Measurements from ENCODE around the gene ZSCAN5A.
"Not testable (repeated sequence)": the region's sequence is repeated elsewhere in the genome, so short reads cannot be mapped to it uniquely, and the experiment has no call there.

The ZSCAN5A gene

DNA sequence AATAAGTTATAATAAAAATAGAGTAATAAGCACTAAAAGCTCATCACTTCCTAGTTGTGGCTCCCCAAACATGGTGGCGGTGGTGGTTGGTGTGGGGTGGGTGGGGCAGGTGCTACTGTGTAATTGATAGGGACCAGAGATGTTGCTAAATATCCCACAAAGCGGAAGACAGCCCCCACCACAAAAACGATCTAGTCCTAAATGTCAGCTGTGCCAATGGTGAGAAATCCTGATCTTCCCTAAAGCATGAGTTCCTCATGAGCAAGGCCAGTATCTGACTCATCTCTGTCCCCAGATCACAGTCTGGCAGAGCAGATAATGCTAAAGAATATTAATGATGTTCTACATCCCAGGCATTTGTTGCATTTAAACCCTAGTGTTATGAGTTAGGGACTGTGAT lies 44.0 kb downstream of the ZSCAN5A start:
- no peak for DNase-seq (ENCODE audit: low spot score)

DNA sequence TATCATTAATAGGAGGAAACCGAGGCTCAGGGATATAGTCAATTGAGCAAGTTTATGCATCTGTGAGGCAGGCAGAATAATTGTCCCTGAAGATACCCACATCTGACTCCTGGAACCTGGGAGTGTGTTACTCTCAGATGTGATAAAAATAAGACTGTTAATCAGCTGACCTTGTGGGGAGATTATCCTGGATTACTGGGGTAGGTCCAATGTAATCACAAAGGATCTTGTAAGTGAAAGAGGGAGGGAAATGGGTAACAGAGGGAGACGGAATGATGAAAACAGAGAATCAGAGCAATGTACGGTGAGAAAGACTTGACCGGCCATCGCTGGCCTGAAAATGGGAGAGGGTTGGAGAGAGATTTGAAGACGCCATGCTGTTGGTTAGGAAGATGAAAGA lies 45.3 kb downstream of the ZSCAN5A start:
- DNase-seq (ENCODE audit: low spot score): no peak

DNA sequence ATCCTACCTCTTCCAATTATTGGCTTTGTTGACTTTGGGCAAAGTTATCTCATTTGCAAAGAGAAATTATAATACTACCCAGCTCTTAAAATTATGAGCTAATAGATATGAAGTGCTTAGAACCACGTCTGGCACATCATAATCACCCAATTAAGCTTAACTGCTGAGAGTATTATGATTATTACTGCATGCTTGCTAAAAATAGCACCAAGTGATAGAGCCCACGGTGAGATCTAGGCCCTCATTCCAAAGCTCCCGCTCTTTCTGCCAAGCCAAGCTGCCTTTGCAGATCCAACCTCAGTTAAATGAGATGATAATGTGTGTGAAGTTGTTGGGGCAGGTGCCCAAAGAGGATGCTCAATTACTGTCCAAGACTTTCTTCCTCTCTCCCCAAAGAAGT lies 48.6 kb downstream of the ZSCAN5A start:
- DNase-seq (ENCODE audit: low spot score): no peak

DNA sequence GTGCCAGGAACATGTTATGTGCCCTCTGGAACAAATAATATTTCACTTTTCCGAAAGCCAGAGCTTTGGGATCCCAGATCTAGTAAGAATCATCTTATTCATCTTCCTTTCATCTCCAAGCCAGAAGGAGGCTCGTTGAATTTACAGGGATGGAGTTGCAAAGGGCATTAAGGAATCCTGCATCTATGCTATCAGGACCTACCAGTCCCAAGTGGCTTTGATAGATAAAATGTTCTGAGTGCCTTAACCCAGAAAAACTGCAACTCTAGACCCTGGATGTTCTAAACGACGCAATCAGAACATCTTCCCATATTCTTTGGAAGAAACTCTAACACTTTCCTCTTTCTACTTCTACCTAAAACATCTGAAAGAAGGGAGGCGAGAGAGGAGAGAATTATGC lies 51.3 kb downstream of the ZSCAN5A start:
- DNase-seq (ENCODE audit: low spot score): no peak

DNA sequence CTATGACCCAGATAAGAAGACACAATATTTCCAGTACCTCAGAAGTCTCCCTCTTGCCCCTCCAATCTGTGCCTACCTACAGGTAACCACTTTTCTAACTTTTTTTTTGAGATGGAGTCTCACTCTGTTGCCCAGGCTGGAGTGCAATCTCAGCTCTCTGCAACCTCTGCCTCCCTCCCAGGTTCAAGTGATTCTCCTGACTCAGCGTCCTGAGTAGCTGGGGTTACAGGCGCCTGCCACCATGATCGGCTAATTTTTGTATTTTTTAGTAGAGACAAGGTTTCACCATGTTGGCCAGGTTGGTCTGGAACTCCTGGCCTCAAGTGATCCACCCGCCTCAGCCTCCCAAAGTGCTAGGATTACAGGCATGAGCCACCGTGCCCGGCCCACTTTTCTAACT lies 52.7 kb downstream of the ZSCAN5A start:
- DNase-seq (ENCODE audit: low spot score): not testable (repeated sequence)

DNA sequence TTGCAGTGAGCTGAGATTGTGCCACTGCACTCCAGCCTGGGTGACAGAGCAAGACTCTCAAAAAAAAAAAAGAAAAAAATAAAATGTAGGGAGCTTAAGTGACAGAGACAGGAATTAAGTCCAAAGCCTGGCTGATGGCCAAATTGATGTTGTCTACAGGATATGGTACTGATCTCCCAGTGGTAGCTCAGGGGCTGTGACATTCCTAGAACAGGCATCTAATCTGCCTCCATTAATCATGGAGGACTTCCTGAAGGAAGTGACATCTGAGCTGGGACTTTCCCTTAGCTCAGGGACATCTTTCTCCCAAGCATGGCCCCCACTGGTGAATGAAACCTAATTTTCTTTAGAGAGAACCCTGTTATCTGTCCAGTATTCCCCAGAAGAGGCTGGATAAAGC lies 53.5 kb downstream of the ZSCAN5A start:
- no peak for DNase-seq (ENCODE audit: low spot score)

DNA sequence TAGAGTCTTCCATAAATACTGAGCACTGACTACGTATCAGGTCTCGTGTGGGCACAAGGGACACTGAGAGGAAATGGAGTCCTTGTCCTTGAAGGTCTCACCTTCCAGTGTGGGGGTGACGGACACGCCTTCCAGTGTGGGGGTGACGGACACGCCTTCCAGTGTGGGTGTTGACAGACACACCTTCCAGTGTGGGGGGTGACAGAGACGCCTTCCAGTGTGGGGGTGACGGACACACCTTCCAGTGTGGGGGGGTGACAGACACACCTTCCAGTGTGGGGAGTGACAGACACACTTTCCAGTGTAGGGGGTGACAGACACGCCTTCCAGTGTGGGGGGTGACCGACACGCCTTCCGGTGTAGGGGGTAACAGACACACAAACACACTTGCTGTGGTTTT lies 56.4 kb downstream of the ZSCAN5A start:
- DNase-seq (ENCODE audit: low spot score): no peak

DNA sequence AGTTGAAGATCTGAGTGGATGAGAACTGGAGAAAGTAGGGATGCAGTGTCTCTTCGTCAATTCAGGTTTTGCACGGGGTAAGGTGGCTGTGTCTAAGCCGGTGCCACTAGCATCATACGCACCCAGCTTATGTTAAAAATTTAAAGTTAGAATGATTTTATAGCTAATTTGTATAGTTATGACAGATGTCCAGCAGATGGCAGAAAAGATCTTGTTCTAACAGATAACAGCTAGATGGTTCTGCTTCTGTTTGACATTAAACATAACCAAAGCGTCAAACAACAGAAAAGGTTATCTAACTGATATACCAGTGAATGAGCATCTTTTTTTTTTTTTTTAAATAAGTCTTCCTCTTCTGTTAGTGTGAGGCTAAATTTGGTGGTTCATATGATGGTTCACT lies 60.9 kb downstream of the ZSCAN5A start:
- no peak for DNase-seq (ENCODE audit: low spot score)

DNA sequence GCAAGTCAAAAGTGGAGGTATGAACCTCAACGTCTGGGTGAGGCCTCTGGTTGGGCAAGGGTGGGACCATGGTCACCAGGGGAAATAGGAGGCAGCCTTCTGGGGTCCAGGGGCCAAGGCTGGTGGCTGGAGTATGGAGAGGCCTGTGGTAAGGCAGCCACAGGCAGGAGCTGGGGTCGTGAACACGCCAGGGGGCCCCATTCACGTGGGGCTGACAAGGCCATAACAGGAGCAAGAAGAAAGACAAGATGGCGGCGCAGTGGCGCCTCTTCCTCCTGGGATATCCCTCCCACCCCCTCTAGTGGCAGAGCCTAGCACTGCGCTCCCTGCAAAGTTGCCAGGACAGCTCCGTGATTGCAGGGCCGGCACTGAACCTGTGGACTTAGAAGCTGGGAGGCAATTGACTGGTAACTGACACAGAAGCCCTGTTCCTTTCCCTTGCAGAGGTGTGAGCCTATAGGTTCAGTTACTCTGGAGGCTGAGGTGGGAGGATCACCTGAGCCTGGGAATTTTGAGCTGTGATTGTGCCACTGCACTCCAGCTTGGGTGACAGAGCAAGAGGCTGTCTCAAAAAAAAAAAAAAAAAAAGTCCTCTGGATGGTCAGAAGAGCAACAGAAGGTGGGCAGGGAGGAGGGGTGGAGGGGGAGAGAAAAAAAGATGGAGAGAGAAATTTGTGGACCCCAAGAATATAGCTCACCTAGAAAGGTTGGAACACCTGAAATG lies 61.8 kb downstream of the ZSCAN5A start:
- peak; percentile 92 for DNase-seq (ENCODE audit: low spot score)

DNA sequence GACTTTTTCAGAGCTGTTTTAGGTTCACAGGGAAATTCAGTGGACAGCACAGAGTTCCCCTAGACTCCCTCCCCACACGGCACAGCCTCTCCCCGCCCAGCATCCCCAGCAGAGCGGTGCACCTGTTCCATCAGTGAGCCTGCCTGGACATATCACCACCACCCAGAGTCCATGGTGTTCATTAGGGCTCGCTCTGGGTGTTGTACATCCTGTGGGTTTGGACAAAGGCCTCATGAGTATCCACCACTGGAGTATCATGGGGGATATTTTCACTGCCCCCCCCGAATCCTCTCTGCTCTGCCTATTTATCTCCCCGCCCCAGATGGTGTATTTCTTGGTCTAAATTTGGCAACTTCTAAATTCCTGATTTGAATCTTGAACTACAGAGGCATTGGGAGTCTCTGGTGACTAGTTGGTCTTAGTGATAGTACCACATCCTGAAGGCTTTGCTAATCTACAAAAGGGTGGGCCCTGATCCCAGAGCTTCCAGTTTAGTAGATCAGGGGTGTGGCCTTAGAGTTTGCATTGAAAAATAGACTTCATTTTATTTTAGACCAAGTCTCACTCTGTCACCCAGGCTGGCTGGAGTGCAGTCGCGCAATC lies 65.8 kb downstream of the ZSCAN5A start:
- DNase-seq (ENCODE audit: low spot score): not testable (repeated sequence)

DNA sequence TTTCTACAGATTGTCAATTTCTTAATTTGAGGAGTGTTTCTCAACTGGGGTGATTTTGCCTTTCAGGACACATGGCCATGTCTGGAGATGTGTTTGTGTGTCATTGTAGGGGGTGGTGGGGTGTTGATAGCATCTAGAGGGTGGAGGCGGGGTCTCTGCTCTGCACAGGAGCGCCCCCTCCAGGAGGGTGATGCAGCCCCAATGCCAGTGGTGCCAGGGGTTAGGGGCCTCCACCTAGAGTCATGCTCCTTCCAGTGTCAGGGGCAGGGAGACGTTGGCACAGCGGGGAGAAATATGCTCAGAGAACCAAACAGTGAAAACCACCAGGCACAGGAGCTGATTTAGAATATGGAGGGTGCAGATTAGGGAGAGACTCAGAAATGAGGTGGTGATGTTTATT lies 68.9 kb downstream of the ZSCAN5A start:
- not testable (repeated sequence) for DNase-seq (ENCODE audit: low spot score)

DNA sequence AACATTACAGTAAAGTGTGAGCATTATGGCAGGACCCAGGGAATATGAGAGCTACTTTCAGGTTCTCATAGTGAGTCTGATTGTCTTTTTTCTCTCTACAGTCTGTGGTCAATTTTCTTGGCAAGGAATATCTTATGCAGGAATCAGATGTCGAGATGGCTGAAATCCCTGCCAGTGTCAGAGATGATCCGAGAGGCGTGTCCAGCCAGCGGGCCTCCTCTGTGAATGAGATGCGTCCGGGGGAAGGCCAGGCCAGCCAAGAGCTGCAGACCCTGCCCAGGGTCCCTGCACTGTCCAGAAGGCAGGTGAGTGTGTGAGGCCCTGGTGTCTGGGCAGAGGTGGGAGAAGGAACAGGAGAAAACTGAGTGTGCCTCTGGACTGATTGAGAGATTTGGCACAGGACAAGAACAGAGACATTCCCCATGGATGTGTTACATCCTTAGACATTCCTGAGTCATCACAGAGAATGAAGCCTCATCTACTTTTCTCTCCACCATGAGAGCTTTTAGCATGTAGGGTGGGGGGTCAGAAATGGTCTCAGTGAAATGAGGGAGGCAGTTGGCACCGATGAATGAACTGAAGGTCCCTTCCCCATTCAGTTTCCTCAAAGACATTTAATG lies 69.4 kb downstream of the ZSCAN5A start:
- DNase-seq (ENCODE audit: low spot score): no peak

DNA sequence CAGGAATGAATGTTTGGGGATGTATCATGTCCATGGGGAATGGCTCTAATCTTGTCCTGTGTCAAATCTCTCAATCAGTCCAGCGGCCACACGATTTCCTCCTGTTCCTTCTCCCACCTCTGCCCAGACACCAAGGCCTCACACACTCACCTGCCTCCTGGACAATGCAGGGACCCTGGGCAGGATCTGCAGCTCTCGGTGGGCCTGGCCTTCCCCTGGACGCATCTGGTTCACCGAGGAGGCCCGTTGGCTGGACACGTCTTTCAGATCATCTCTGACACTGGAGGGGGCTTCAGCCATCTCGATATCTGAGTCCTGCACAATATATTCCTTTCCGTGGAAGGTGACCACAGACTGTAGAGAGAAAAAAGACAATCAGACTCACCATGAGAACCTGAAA lies 91.2 kb downstream of the ZSCAN5A start:
- no peak for DNase-seq (ENCODE audit: low spot score)

DNA sequence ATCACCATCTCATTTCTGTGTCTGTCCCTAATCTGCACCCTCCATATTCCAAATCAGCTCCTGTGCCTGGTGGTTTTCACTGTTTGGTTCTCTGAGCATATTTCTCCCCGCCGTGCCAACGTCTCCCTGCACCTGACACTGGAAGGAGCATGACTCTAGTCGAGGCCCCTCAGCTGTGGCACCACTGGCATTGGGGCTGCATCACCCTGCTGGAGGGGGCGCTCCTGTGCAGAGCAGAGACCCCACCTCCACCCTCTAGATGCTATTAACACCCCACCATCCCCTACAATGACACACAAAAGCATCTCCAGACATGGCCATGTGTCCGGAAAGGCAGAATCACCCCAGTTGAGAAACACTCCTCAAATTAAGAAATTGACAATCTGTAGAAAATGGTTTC lies 91.7 kb downstream of the ZSCAN5A start:
- DNase-seq (ENCODE audit: low spot score): no peak

DNA sequence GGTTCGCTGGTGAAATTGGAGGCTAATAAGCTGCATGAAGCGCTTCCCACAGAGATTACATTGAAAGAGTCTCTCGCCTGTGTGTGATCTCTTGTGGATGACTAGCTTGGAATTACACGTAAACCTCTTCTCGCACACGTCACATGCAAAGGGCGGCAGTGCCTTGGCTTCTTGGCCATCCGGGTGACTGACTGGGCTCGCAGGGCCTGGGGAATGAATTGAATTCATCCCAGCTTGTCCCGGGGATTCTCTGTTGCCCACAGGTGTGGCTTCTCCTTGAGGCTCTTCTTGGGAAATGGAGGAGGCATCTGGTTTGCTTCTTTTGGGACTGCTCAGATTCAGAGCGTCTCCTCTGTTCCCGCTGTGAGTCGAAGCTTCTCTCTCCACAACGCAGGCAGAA lies 92.8 kb downstream of the ZSCAN5A start:
- DNase-seq (ENCODE audit: low spot score): no peak

DNA sequence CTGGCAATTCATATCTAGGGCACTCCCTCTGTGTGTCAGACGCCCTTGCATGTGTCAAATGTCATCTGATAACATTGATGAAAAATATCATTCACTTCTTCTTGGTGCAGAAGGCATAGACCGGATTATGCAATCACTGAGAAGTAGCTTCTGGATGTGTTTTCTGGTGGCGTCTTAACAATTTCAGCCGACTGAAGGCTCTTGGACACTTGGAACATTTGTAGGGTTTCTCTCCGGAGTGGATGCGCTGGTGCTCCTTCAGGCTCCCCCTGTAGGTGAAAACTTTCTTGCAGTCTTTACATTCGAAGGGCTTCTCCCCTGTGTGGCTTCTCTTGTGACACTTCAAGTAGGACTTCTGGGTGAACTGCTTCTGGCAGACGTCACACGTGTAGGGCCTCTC lies 93.2 kb downstream of the ZSCAN5A start:
- not testable (repeated sequence) for DNase-seq (ENCODE audit: low spot score)

DNA sequence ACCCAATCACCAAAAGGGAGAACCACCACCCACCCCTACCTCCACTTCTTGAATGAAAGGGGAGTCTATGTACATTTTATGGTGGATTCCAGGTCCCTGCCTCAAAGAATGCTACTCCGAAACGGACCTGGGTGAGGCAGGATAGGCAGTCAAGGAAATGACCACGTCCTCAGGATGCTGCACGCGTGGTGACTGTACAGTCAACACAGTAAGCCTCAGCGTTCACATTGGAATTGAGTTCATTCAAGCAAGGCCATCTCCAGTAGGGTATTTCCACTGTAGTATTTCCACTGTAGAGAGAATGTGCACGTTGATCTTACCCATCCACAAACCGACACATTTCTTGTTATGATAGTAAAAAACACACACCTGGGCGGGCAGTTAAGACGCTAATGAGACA lies 95.7 kb downstream of the ZSCAN5A start:
- no peak for DNase-seq (ENCODE audit: low spot score)

DNA sequence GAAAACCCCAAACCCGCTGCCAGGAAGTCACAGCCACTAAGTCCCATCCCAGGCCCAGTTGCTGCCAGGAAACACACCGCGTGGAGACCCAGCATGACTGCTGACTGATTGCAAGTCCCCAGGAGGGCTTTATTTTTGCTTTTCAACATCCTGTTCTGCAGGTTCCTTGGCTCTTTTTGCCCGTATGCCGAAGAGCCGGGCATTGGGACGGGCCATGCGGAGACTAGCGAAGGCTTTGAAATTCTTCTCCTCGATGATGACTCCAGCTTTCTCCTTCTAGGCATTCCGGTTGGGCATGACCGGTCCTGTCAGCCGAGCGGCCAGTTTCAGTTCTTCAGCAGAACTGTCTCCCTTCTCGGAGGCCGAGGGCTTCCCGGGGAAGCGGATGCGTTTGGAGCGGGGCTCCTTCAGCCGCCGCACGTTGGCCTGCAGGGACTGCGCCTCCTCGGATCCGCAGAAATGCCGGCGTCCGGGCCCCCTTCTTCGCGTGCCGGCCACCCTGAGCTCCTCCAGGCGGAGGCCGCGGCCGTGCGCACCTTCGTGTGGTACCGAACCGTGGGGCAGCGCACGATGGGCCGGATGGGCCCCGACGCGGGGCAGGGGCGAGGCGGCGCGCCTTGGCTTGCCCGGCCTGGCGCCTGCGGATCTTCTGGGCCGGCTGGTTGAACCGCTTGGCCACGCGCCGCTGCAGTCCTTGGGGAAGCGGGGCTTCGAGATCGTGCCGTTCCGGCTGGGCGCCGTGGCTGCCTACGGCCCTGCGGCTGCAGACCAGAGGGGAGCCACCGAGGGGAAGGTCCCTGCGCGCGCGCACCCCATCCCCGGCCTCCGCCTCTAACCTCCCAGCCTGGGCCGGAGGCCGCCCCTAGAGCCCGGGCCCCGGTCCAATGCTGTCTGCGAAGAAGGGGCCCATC lies 97.3 kb downstream of the ZSCAN5A start:
- DNase-seq (ENCODE audit: low spot score): peak; percentile 62

DNA sequence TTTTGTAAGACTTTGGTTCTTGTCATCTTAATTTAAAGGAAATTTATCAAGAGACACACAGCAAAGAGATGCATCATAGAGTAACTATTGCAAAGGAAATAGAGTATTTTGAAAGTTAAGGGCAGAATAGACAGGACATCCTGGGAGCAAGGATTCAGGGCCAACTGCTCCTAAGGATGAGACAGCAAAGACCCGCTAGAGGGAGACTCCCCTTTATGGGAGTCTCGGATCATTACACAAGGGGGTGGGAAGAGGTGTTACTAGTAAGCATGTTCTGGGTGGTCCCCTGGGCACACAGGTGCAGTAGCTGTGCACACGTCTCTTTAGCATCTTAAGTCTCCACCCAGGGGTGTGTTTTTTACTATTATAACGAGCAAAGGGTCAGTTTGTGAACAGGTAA lies 102.9 kb downstream of the ZSCAN5A start:
- DNase-seq (ENCODE audit: low spot score): no peak

DNA sequence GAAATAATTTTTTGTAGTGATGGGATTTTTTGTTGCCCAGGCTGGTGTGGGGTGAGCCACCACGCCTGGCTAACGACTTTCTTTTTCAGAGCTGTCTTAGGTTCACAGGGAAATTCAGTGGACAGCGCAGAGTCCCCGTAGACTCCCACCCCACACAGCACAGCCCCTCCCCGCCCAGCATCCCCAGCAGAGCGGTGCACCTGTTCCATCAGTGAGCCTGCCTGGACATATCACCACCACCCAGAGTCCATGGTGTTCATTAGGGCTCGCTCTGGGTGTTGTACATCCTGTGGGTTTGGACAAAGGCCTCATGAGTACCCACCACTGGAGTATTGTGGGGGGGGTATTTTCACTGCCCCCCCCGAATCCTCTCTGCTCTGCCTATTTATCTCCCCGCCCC lies 104.6 kb downstream of the ZSCAN5A start:
- DNase-seq (ENCODE audit: low spot score): not testable (repeated sequence)

DNA sequence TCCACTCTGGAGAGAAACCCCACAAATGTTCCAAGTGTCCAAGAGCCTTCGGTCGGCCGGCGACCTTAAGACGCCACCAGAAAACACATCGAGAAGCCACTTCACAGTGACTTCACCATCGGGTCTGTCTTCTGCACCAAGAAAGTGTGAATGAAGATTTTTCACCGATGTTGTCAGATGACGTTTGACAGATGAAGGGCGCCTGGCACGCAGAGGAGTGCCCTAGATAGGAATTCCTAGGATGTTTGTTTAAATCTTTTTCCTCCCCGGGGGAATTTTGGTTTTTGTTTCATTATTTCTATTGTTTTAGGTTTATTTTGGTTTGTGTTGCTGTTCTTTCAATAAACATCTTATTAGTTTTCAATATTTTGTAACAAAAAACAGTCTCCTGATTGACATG lies 105.5 kb downstream of the ZSCAN5A start:
- no peak for DNase-seq (ENCODE audit: low spot score)

DNA sequence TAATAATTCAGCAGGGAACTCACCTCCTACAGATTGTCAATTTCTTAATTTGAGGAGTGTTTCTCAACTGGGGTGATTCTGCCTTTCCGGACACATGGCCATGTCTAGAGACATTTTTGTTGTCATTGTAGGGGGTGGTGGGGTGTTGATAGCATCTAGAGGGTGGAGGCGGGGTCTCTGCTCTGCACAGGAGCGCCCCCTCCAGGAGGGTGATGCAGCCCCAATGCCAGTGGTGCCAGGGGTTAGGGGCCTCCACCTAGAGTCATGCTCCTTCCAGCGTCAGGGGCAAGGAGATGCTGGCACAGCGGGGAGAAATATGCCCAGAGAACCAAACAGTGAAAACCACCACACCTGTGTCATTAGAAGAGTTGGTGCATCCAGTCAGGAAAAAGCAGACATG lies 107.1 kb downstream of the ZSCAN5A start:
- not testable (repeated sequence) for DNase-seq (ENCODE audit: low spot score)

DNA sequence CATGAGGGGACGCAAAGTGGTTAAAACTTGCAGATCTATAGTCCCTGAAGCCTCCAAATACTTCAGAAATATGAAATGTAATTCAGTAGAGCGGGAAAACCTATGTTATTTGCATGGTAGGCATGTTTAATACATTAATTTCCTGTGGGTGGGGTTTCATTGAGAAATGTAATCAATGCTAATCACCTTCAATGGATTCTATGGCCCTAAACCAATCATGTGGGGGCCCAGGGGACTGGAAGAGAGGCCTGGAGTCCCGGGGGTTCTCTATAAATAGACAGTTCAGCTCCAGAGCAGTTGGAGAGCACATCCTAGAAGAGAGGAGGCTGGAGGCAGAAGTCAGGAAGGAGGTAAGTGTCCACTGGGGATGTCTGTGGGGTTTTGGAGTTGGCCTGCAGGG lies 112.7 kb downstream of the ZSCAN5A start, which contains the start of gene ZSCAN5C:
TSS of gene ZSCAN5C (plus strand) at position 301 of the 400 bp plus-strand sequence. CDS start 3,641 bp downstream, outside the sequence.
- no peak for DNase-seq (ENCODE audit: low spot score)

Data from ecto neural progenitor cell (in vitro differentiated cells).